Left ventricle myocardium inferior (tissue), 1 donor: ENCODE data around the gene PLK5. TPM values are rescaled to one million over a fixed set of nuclear protein-coding genes. Genes with fewer than 3 reads are reported as not detected.

ENCODE experiments used
- DNase-seq: peaks from one replicate; pipeline ENCODE4 v3.0.0-alpha.2; 2020
- H3K27ac ChIP-seq: fragments of 200-600 bp; replicated peaks from 2 replicates; pipeline ENCODE4 v1.8.0; 2021
- H3K27me3 ChIP-seq: fragments of 200-600 bp; 2 replicates; pipeline ENCODE4 v1.8.0; 2021; ENCODE audit warnings: low read depth
- H3K36me3 ChIP-seq: fragments of 200-600 bp; 2 replicates; pipeline ENCODE4 v1.8.0; 2021
- H3K4me1 ChIP-seq: fragments of 200-600 bp; 2 replicates; pipeline ENCODE4 v1.8.0; 2021
- H3K4me3 ChIP-seq: fragments of 200-600 bp; 2 replicates; pipeline ENCODE4 v1.8.0; 2021; ENCODE audit warnings: mild to moderate bottlenecking, moderate library complexity
- H3K9me3 ChIP-seq: fragments of 200-600 bp; replicated peaks from 2 replicates; pipeline ENCODE4 v1.8.0; 2021
- intact Hi-C: fragments of 100-400 bp; cut with micrococcal nuclease; formaldehyde crosslinking; loops from one replicate; pipeline ENCODE4 v1.11.0; 2022
- total RNA-seq: library from RNA; stranded (reverse); fragmentation: NEBNext Ultra II Directional; extraction: Animal tissue kit (Norgen Biotek cat#: 25700); gene quantifications from one replicate; pipeline ENCODE4 v1.2.1, GENCODE V29; 2021
- TF ChIP-seq, protein P1 (sequence below): fragments of 200-600 bp; IDR thresholded peaks from 2 replicates; pipeline ENCODE4 v1.8.0; 2021; ENCODE audit warnings: antibody characterized with exemption, mild to moderate bottlenecking, borderline replicate concordance
- donor health status: DM: no; HTN: yes; CAD: no; lungs with severe emphysema.

The PLK5 gene
- total RNA-seq, 1 donor from 2014 or later: not detected

DNA sequence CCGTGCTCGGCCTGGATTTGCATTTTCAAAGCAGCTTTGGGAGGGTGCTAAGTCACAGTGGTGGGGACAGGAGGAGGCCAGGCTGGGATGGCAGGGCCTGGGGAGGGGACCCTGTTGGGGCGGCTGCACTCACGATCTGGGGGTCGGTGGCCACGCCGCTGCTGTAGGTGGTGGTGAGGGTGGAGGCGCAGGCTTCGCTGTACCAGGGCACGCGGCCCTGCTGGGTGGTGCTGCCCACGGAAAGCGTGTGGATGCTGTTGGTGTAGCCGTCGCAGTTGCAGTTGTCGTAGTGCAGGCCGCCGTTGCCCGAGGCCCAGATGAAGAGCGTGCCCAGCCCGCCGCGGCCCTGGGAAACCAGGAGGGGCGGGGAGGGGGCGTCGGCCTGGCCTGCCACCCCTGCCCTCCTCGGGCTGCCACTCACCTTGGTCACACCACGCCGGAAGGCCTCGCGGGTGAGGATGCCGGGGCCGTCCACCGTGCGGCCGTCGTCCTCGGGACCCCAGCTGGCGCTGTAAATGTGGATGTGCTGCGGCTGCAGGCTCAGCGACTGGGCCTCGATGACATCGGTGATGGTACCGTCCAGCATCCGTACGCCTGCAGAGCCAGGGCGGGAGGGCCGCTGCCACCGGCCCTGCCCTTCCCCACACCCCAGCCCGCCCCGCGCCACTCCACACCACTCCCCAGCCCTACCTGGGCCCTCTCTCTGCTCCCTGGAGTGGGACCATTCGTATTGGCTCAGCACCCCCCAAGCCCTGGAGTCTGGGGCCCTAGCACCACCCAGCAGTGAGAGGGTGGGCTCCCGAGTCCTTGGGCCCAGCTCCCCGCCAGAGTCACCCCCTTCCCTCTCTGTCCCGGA lies 36.9 kb upstream of the PLK5 start:
- Histone ChIP-seq H3K9me3 (no peaks in the 10 kb centered on the region), H3K27ac (no peak overlapping the region), H3K4me3 (no peak overlapping the region), H3K36me3 (no peaks in the 10 kb centered on the region), H3K4me1 (peaks cover 20% of the 10 kb centered on the region), H3K27me3 (peaks cover 9% of the 10 kb centered on the region)
- DNase-seq: no peak
- intact Hi-C loops: no loop called here
- TF ChIP-seq, protein P1, sequence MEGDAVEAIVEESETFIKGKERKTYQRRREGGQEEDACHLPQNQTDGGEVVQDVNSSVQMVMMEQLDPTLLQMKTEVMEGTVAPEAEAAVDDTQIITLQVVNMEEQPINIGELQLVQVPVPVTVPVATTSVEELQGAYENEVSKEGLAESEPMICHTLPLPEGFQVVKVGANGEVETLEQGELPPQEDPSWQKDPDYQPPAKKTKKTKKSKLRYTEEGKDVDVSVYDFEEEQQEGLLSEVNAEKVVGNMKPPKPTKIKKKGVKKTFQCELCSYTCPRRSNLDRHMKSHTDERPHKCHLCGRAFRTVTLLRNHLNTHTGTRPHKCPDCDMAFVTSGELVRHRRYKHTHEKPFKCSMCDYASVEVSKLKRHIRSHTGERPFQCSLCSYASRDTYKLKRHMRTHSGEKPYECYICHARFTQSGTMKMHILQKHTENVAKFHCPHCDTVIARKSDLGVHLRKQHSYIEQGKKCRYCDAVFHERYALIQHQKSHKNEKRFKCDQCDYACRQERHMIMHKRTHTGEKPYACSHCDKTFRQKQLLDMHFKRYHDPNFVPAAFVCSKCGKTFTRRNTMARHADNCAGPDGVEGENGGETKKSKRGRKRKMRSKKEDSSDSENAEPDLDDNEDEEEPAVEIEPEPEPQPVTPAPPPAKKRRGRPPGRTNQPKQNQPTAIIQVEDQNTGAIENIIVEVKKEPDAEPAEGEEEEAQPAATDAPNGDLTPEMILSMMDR: no peak

DNA sequence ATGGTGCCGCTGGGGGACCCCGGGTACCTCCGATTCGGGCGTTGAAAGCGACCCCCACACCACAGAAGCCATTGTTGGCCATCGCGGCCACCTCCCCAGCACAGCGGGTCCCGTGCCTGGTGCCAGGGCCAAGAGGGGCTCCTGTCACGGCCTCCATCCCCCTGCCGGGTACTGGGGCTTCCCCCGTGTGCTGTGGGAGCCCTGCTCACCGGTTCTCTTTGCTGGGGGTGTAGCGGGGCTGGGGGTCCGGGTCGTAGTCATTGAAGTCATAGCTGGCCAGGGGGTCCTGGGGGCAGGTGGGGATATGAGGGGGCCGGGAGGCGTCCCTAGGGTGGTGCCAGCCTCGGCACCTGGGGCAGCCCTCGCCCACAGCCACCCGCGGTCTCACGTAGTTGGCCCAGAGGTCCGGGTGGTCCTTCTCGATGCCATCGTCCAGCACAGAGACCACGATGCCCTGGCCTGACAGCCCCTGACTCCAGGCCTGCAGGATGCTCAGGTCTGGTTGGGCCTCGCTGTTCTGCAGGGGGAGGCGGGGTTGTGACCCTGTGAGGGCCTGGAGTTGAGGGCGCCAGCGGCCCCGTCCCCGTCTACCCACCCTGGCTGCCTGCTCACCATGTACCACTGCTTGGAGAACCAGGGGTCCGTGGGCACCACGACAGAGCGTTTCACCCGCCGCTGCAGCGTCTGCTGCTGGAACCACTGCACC lies 36.1 kb upstream of the PLK5 start:
- peaks cover 20% of the 10 kb centered on the region for H3K4me1 ChIP-seq
- intact Hi-C loops: no loop called here
- DNase-seq: no peak
- no peak overlapping the region for H3K27ac ChIP-seq
- H3K27me3 ChIP-seq: peaks cover 15% of the 10 kb centered on the region
- TF ChIP-seq, protein P1: no peak
- H3K36me3 ChIP-seq: no peaks in the 10 kb centered on the region
- H3K4me3 ChIP-seq: no peak overlapping the region
- no peaks in the 10 kb centered on the region for H3K9me3 ChIP-seq

DNA sequence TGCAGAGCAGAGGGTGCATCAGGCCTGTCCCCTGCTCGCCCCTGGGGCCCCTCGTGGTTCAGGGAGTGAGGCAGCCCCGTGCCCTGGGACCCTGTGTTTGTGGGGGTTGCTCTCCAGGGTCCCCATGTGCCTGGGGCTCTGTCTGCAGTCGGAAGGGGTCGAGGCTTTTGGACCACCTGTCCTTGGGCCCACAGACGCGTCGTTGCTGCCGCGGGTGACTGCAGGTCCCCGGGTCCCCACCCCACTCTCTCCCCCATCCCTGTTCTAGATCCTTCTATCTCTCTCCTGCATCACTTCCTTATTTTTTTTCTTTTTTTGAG lies 35.6 kb upstream of the PLK5 start:
- peaks cover 20% of the 10 kb centered on the region for H3K4me1 ChIP-seq
- TF ChIP-seq, protein P1: no peak
- no peak overlapping the region for H3K4me3 ChIP-seq
- H3K27me3 ChIP-seq: peaks cover 18% of the 10 kb centered on the region
- intact Hi-C loops: no loop called here
- H3K36me3 ChIP-seq: no peaks in the 10 kb centered on the region
- no peak overlapping the region for H3K27ac ChIP-seq
- DNase-seq: no peak
- H3K9me3 ChIP-seq: no peaks in the 10 kb centered on the region

DNA sequence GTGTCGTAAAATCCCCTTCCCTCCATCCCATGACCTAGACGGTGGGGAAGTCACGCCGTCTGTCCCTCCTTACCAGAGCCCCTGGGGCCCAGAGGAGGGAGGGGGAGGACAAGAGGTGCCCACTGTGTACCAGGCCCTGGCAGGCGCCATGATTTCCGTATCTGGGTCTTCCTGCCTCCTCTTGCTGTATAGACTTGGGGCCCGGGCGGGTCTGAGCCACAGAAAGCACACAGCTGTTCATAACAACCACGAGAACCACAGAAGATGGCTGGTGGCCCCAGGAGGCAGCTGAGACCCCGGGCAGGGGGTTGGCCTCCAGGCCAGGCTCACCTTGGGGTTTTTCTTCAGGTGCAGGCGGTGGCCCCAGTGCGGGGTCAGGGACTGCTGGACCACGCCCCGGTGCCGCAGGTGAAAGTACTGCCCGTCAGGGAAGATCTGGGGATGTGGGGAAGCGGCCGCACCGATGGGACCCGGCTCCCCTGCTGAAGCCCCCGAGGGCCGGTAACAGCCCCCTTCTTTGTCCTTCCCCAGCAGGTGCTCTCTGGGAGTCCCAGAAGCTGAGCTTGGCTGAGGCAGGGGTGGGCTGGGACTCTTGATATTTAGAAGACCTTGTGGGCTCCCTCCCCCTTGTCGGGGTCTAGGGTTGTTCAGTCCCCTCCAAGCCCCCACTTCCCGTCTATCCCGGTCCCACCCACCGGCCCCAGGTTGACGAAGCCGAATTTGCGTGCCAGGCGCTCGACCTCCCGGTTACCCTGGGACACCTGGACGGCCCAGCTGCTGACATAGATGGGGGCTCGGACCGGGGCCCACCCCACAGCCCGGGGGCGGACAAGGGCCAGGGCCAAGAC lies 34.2 kb upstream of the PLK5 start:
- TF ChIP-seq, protein P1: no peak
- Histone ChIP-seq H3K4me3 (peak overlapping the region; percentile 72), H3K4me1 (peaks cover 20% of the 10 kb centered on the region), H3K36me3 (no peaks in the 10 kb centered on the region), H3K27ac (peak overlapping the region; percentile 85), H3K27me3 (peaks cover 18% of the 10 kb centered on the region), H3K9me3 (no peaks in the 10 kb centered on the region)
- intact Hi-C loops: no loop called here
- DNase-seq: no peak

DNA sequence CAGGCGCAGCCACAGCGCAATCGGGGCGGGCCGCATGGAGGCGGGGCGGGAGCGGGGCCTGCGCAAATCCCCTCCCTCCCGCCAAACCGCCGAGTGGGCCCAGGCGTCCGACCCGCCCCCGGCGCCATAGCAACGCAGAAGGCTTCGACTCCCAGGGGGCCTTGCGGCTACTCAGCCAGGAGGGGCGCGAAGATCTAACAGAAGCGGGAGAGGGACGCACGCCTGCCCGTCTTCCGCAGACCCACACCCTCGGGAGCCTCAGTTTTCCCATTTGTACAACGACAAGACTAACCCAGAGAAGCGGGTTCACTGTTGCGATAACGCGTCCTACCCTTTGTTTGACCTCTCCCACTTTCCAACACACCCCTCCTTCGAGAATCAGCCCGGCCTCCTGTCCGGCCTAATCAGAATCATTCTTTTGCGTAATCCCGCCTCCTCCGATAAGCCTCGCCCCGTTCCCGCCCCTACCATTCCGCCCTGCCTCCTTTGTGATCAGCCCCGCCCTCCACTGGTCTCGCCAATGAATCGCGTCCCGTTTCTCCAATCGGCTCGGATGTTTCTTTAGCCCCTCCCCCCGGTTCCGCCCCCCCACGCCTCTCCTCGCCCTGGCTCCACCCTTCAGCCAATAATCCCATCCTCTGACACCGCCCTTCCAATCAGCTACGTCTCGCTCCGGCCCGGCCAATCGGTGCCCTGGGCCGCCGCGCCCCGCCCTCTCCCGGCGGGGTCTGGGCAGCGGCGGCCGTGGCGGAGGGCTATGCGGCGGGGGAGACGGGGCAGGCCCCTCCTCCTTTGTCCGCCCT lies 33.4 kb upstream of the PLK5 start, which contains the start of gene PCSK4:
TSS of gene PCSK4 (minus strand) at position 40 of the 803 bp plus-strand sequence. CDS start at position 36, 4 bp downstream.
- H3K4me3 ChIP-seq: peak within 1 kb of the TSS; percentile 72
- peak; percentile 99 for DNase-seq
- TF ChIP-seq, protein P1: no peak
- peak within 1 kb of the TSS; percentile 85 for H3K27ac ChIP-seq
- intact Hi-C loops: no loop called here
- peaks cover 20% of the 10 kb centered on the region for H3K4me1 ChIP-seq
- peaks cover 18% of the 10 kb centered on the region for H3K27me3 ChIP-seq
- H3K36me3 ChIP-seq: no peaks in the 10 kb centered on the region
- H3K9me3 ChIP-seq: no peaks in the 10 kb centered on the region
